ENCODE measurements around the gene DNAJC1. TPM values are rescaled to one million over a fixed set of nuclear protein-coding genes. Genes with fewer than 3 reads are reported as not detected.

DNAJC1 gene
- polyA plus RNA-seq, 2 of the 4 experiments (the other 2 are of a cell fraction): 19.2 to 34.2 TPM

- Histone ChIP-seq H3K4me2 (peak overlapping the region; percentile 51), H3K27ac (no peak overlapping the region; a peak in 1 of 6 replicates), H3K4me3 (no peak overlapping the region), H3K9me3 (no peaks in the 10 kb centered on the region), H3K4me1 (peaks cover 79% of the 10 kb centered on the region)
- FAIRE-seq: no peak
- peak in 1 of 2 experiments; percentile 29 for DNase-seq (ENCODE audit: low read depth in 1 of 2, low spot score in 1 of 2)
- ChIA-PET CTCF (interaction anchor here (0.8 to 5.9 kb wide), 5 partner anchors 9 to 553 kb away, joined by 3 to 34 read pairs (median 7); no protein-coding TSS in a partner anchor), POLR2A (interaction anchor here (0.6 to 1.7 kb wide), 4 partner anchors 117 to 228 kb away, joined by 3 to 9 read pairs (median 4); partner anchors contain the start of gene MLLT10)
- no peak for TF ChIP-seq KDM5A (IDR thresholded peaks at IDR 0.05)
- TF ChIP-seq FOXS1 (CRISPR knock-in tag; IDR thresholded peaks at IDR 0.05): no peak
- TF ChIP-seq HDAC2 (IDR thresholded peaks at IDR 0.05): no peak
- TF ChIP-seq POLR2A (IDR thresholded peaks at IDR 0.05; ENCODE audit: low read length): no peak
- no peak for TF ChIP-seq ZSCAN20 (CRISPR knock-in tag; IDR thresholded peaks at IDR 0.05)
- no peak for TF ChIP-seq ATOH8 (CRISPR knock-in tag; IDR thresholded peaks at IDR 0.05; ENCODE audit: low read depth)
- TF ChIP-seq CHD4 (IDR thresholded peaks at IDR 0.05; ENCODE audit: borderline replicate concordance): no peak
- TF ChIP-seq NR3C1 (IDR thresholded peaks at IDR 0.05): no peak
- TF ChIP-seq HOXB5 (CRISPR knock-in tag; IDR thresholded peaks at IDR 0.05): no peak
- TF ChIP-seq HEYL (CRISPR knock-in tag; IDR thresholded peaks at IDR 0.05): no peak
- 63% methylated on average over 7 of the region's 7 CpGs for WGBS (ENCODE audit: missing lambda C conversion rate)
- peak in 1 of 2 experiments; percentile 21; a peak in 1 of 6 replicates for ATAC-seq
These were observed 279.4 kb downstream of the DNAJC1 start for GRCh38 chr10:21724020-21724589.

GRCh38 chr10:21722209-21722608 is 281.3 kb downstream of the DNAJC1 start:
- 92% methylated on average over 2 of the region's 2 CpGs for WGBS (ENCODE audit: missing lambda C conversion rate)
- Histone ChIP-seq H3K4me1 (peaks cover 60% of the 10 kb centered on the region), H3K4me2 (no peak overlapping the region), H3K9me3 (no peaks in the 10 kb centered on the region), H3K4me3 (no peak overlapping the region), H3K27ac (no peak overlapping the region)
- ChIA-PET CTCF (interaction anchor here (5.9 kb wide), 1 partner anchor 11 kb away, joined by 34 read pairs; no protein-coding TSS in a partner anchor), POLR2A (no interaction called here)
- FAIRE-seq (no peak), ATAC-seq (peak in 1 of 2 experiments; percentile 44; a peak in 1 of 6 replicates), DNase-seq (ENCODE audit: low read depth in 1 of 2, low spot score in 1 of 2) (no peak)
- peak; percentile 51 for TF ChIP-seq MAFK (IDR thresholded peaks at IDR 0.05; ENCODE audit: partially characterized antibody)
- no peak for TF ChIP-seq GATA3 (IDR thresholded peaks at IDR 0.05; ENCODE audit: borderline replicate concordance)

GRCh38 chr10:21721000-21721665 is 282.4 kb downstream of the DNAJC1 start:
- ChIA-PET POLR2A (no interaction called here), CTCF (interaction anchor here (1.0 to 5.9 kb wide), 4 partner anchors 9 to 442 kb away, joined by 3 to 34 read pairs (median 8); no protein-coding TSS in a partner anchor)
- no peak overlapping the region for H3K4me2 ChIP-seq
- ATAC-seq (no peak), FAIRE-seq (no peak), DNase-seq (ENCODE audit: low read depth in 1 of 2, low spot score in 1 of 2) (no peak)
- TF ChIP-seq MAFK (IDR thresholded peaks at IDR 0.05; ENCODE audit: partially characterized antibody) (no peak), CBX2 (IDR thresholded peaks at IDR 0.05; ENCODE audit: borderline replicate concordance, low read depth) (no peak)
- peaks cover 49% of the 10 kb centered on the region for H3K4me1 ChIP-seq
- WGBS (ENCODE audit: missing lambda C conversion rate): 79% methylated on average over 6 of the region's 6 CpGs
- H3K4me3 ChIP-seq: no peak overlapping the region
- H3K9me3 ChIP-seq: no peaks in the 10 kb centered on the region
- H3K27ac ChIP-seq: no peak overlapping the region

DNA sequence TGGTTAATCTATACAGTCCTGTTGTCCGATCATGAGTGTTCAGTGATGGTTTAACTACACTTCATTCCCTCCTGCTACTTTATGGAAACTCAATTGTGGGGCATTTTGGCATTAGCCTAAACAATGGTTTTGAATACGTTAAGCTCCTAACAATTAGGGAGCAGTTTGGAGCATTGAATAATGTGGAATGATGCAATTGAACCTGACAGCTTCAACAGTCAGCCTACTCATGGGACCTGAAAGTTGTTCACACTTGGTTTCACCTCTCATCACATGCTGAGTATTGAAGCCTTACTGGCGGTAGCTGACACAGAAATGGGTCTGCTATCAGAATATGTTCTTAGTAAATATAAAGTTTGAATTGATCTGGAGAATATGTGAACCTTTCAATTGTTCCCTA is 283.4 kb downstream of the DNAJC1 start:
- Histone ChIP-seq H3K27ac (no peak overlapping the region), H3K4me3 (no peak overlapping the region), H3K4me1 (peaks cover 49% of the 10 kb centered on the region), H3K4me2 (no peak overlapping the region), H3K9me3 (no peaks in the 10 kb centered on the region)
- WGBS (ENCODE audit: missing lambda C conversion rate): 97% methylated on average over 3 of the region's 3 CpGs
- no peak for ATAC-seq
- TF ChIP-seq EHF (CRISPR knock-in tag; IDR thresholded peaks at IDR 0.05) (no peak), NPAS2 (CRISPR knock-in tag; IDR thresholded peaks at IDR 0.05; ENCODE audit: borderline replicate concordance) (no peak), CBX2 (IDR thresholded peaks at IDR 0.05; ENCODE audit: borderline replicate concordance, low read depth) (no peak), RFX5 (IDR thresholded peaks at IDR 0.05) (no peak), ZNF302 (CRISPR knock-in tag; IDR thresholded peaks at IDR 0.05) (no peak), ZSCAN20 (CRISPR knock-in tag; IDR thresholded peaks at IDR 0.05) (no peak), RARB (CRISPR knock-in tag; IDR thresholded peaks at IDR 0.05) (no peak)
- TF ChIP-seq, protein P1, sequence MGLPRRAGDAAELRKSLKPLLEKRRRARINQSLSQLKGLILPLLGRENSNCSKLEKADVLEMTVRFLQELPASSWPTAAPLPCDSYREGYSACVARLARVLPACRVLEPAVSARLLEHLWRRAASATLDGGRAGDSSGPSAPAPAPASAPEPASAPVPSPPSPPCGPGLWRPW (IDR thresholded peaks at IDR 0.05): no peak
- TF ChIP-seq, protein P2, sequence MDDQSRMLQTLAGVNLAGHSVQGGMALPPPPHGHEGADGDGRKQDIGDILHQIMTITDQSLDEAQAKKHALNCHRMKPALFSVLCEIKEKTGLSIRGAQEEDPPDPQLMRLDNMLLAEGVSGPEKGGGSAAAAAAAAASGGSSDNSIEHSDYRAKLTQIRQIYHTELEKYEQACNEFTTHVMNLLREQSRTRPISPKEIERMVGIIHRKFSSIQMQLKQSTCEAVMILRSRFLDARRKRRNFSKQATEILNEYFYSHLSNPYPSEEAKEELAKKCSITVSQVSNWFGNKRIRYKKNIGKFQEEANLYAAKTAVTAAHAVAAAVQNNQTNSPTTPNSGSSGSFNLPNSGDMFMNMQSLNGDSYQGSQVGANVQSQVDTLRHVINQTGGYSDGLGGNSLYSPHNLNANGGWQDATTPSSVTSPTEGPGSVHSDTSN (IDR thresholded peaks at IDR 0.05): no peak
- TF ChIP-seq, protein P3, sequence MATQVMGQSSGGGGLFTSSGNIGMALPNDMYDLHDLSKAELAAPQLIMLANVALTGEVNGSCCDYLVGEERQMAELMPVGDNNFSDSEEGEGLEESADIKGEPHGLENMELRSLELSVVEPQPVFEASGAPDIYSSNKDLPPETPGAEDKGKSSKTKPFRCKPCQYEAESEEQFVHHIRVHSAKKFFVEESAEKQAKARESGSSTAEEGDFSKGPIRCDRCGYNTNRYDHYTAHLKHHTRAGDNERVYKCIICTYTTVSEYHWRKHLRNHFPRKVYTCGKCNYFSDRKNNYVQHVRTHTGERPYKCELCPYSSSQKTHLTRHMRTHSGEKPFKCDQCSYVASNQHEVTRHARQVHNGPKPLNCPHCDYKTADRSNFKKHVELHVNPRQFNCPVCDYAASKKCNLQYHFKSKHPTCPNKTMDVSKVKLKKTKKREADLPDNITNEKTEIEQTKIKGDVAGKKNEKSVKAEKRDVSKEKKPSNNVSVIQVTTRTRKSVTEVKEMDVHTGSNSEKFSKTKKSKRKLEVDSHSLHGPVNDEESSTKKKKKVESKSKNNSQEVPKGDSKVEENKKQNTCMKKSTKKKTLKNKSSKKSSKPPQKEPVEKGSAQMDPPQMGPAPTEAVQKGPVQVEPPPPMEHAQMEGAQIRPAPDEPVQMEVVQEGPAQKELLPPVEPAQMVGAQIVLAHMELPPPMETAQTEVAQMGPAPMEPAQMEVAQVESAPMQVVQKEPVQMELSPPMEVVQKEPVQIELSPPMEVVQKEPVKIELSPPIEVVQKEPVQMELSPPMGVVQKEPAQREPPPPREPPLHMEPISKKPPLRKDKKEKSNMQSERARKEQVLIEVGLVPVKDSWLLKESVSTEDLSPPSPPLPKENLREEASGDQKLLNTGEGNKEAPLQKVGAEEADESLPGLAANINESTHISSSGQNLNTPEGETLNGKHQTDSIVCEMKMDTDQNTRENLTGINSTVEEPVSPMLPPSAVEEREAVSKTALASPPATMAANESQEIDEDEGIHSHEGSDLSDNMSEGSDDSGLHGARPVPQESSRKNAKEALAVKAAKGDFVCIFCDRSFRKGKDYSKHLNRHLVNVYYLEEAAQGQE (IDR thresholded peaks at IDR 0.05): no peak
- POLR2A ChIA-PET: no interaction called here
- DNase-seq (ENCODE audit: low read depth in 1 of 2, low spot score in 1 of 2): no peak
- peak; percentile 63 for FAIRE-seq
- CTCF ChIA-PET: interaction anchor here (1.0 to 5.9 kb wide), 3 partner anchors 13 to 441 kb away, joined by 4 to 34 read pairs (median 11); no protein-coding TSS in a partner anchor
